ENCODE data around the gene MTA3. TPM values are rescaled to one million over a fixed set of nuclear protein-coding genes. Genes with fewer than 3 reads are reported as not detected.

Gene MTA3
- total and polyA plus RNA-seq, 2 donors (not counting 1 experiment from before 2014, with no cell fraction given), result 13.4 to 33.2 TPM

DNA sequence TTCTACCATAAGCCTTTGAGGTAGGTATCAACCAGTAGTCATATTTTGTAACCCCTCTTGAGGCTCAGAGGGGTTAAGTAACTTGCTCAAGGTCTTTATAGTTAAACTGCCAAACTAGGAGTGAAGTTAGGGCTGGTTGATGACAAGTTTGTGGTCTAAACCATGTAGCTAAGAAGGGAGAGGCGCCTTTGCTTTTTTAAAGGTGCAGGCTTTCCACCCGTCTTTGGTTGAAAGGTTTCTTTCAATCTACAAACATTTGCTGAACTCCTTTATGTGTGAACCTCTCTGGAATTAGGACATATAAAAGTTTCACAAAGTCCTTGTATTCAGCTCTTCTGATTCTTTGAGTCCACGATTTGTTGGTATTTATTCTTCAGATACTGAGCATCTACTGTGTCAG is 2.4 kb upstream of the MTA3 start:
- H3K4me1 Mint-ChIP-seq, result peaks cover 32% of the 10 kb centered on the region
- no peaks in the 10 kb centered on the region for H3K79me2 ChIP-seq (ENCODE audit: control insufficient read depth, insufficient read depth, low read length)
- WGBS (ENCODE audit: insufficient coverage), result 80% methylated on average over 1 of the region's 3 CpGs
- H3K27me3 ChIP-seq (replicated peaks in 1 of 4; ENCODE audit: control extremely low read depth in 1 of 4, control insufficient read depth in 3 of 4, insufficient read depth in 4 of 4, low read length in 3 of 4), result no peaks in the 10 kb centered on the region
- no peaks in the 10 kb centered on the region for H4K20me1 ChIP-seq (ENCODE audit: control insufficient read depth, insufficient read depth, low read length, poor library complexity, severe bottlenecking)
- no peaks in the 10 kb centered on the region for H3K36me3 ChIP-seq (replicated peaks in 1 of 2; ENCODE audit: control extremely low read depth in 1 of 2, control insufficient read depth in 1 of 2, extremely low read depth in 1 of 2, insufficient read depth in 2 of 2, low read length in 1 of 2)
- no peak overlapping the region for H3K4me3 ChIP-seq (ENCODE audit: control extremely low read depth in 1 of 5, extremely low read depth in 1 of 5, insufficient read depth in 1 of 5, low read depth in 2 of 5, low read length in 4 of 5)
- peak overlapping the region in 1 of 2 donors; percentile 4 for H3K27ac ChIP-seq (ENCODE audit: low read length in 2 of 2)
- H3K4me2 ChIP-seq (replicated peaks; ENCODE audit: low read depth, low read length, poor library complexity, severe bottlenecking), result no peak overlapping the region
- no peaks in the 10 kb centered on the region for H3K9me3 ChIP-seq (ENCODE audit: control extremely low read depth in 1 of 3, control insufficient read depth in 2 of 3, insufficient read depth in 1 of 3, low read length in 2 of 3)
- POLR2A ChIA-PET, result interaction anchor here (0.5 kb wide), 1 partner anchor 603 kb away, joined by 13 read pairs; no protein-coding TSS in a partner anchor
- no peak overlapping the region for H3K9ac ChIP-seq (ENCODE audit: low read length)
- CTCF ChIA-PET, result interaction anchor here (1.1 to 1.4 kb wide), 2 partner anchors 36 to 244 kb away, joined by 3 read pairs; no protein-coding TSS in a partner anchor
- ATAC-seq (ENCODE audit: low read depth) (no peak), DNase-seq (no peak)
- intact Hi-C loops (cut with micrococcal nuclease), result loop anchor here (5.0 kb wide), 3 partner anchors 36 to 464 kb away; no protein-coding TSS in a partner anchor
- TF ChIP-seq, protein P1, sequence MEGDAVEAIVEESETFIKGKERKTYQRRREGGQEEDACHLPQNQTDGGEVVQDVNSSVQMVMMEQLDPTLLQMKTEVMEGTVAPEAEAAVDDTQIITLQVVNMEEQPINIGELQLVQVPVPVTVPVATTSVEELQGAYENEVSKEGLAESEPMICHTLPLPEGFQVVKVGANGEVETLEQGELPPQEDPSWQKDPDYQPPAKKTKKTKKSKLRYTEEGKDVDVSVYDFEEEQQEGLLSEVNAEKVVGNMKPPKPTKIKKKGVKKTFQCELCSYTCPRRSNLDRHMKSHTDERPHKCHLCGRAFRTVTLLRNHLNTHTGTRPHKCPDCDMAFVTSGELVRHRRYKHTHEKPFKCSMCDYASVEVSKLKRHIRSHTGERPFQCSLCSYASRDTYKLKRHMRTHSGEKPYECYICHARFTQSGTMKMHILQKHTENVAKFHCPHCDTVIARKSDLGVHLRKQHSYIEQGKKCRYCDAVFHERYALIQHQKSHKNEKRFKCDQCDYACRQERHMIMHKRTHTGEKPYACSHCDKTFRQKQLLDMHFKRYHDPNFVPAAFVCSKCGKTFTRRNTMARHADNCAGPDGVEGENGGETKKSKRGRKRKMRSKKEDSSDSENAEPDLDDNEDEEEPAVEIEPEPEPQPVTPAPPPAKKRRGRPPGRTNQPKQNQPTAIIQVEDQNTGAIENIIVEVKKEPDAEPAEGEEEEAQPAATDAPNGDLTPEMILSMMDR (IDR thresholded peaks at IDR 0.05), result no peak
- no peak for TF ChIP-seq EZH2 (IDR thresholded peaks at IDR 0.05; ENCODE audit: borderline replicate concordance, insufficient read depth, low read depth, low read length, poor library complexity, severe bottlenecking)
- H3K4me1 ChIP-seq (ENCODE audit: control insufficient read depth in 2 of 2, insufficient read depth in 2 of 2, low read length in 2 of 2), result peaks cover 21 to 26% of the 10 kb centered on the region in 2 donors
- H3K27ac Mint-ChIP-seq, result no peak overlapping the region
- H3K4me3 Mint-ChIP-seq, result no peak overlapping the region
- H3K27me3 Mint-ChIP-seq, result no peaks in the 10 kb centered on the region
- no peaks in the 10 kb centered on the region for H3K9me3 Mint-ChIP-seq (ENCODE audit: insufficient read depth)
- no peak overlapping the region for H2AFZ ChIP-seq (ENCODE audit: insufficient read depth, low read depth, low read length, poor library complexity, severe bottlenecking)

DNA sequence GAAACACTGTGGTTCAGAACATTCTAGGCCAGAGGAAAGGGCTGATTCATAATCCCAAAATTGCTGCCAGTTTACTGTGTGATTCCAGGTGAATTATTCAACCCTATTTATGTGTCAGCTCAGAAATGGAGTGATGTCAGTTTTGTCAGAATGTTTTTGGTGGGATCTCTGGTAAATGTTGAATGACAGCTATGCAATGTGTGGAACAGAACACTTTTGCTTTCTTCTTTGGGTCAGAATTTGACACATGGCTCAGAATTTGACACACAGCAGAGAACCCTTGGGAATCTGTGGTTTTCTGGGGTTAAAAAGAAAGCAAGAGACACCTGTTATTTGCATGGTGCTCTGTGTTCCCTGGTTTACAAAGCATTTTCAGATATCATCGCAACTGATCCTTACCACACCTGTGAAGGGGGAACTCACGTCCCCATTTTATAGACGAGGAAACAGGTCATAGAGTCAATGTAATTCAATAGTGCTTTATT is 1.6 kb upstream of the MTA3 start:
- DNase-seq (peak; percentile 47), ATAC-seq (ENCODE audit: low read depth) (peak; percentile 31)
- Histone ChIP-seq H3K27me3 (replicated peaks in 1 of 4; ENCODE audit: control extremely low read depth in 1 of 4, control insufficient read depth in 3 of 4, insufficient read depth in 4 of 4, low read length in 3 of 4) (no peaks in the 10 kb centered on the region), H3K27ac (ENCODE audit: low read length in 2 of 2) (peak overlapping the region in 1 of 2 donors; percentile 20), H3K4me3 (ENCODE audit: control extremely low read depth in 1 of 5, extremely low read depth in 1 of 5, insufficient read depth in 1 of 5, low read depth in 2 of 5, low read length in 4 of 5) (no peak overlapping the region), H3K4me2 (replicated peaks; ENCODE audit: low read depth, low read length, poor library complexity, severe bottlenecking) (peak overlapping the region; percentile 14), H3K9ac (ENCODE audit: low read length) (no peak overlapping the region), H4K20me1 (ENCODE audit: control insufficient read depth, insufficient read depth, low read length, poor library complexity, severe bottlenecking) (no peaks in the 10 kb centered on the region), H3K4me1 (ENCODE audit: control insufficient read depth in 2 of 2, insufficient read depth in 2 of 2, low read length in 2 of 2) (peaks cover 21 to 26% of the 10 kb centered on the region in 2 donors), H3K36me3 (replicated peaks in 1 of 2; ENCODE audit: control extremely low read depth in 1 of 2, control insufficient read depth in 1 of 2, extremely low read depth in 1 of 2, insufficient read depth in 2 of 2, low read length in 1 of 2) (no peaks in the 10 kb centered on the region), H3K9me3 (ENCODE audit: control extremely low read depth in 1 of 3, control insufficient read depth in 2 of 3, insufficient read depth in 1 of 3, low read length in 2 of 3) (no peaks in the 10 kb centered on the region), H3K79me2 (ENCODE audit: control insufficient read depth, insufficient read depth, low read length) (no peaks in the 10 kb centered on the region), H2AFZ (ENCODE audit: insufficient read depth, low read depth, low read length, poor library complexity, severe bottlenecking) (peak overlapping the region; percentile 65)
- Mint-ChIP-seq H3K4me1 (peaks cover 29% of the 10 kb centered on the region), H3K4me3 (peak overlapping the region; percentile 35), H3K9me3 (ENCODE audit: insufficient read depth) (no peaks in the 10 kb centered on the region), H3K27ac (peak overlapping the region; percentile 89), H3K27me3 (no peaks in the 10 kb centered on the region)
- no CpG with 5 or more reads among the region's 3 CpGs for WGBS (ENCODE audit: insufficient coverage)
- intact Hi-C loops (cut with micrococcal nuclease), result loop anchor here (5.0 kb wide), 3 partner anchors 35 to 465 kb away; no protein-coding TSS in a partner anchor
- ChIA-PET CTCF (interaction anchor here (0.7 to 1.8 kb wide), 5 partner anchors 21 to 243 kb away, joined by 3 to 7 read pairs (median 3); no protein-coding TSS in a partner anchor), POLR2A (interaction anchor here (0.5 kb wide), 1 partner anchor 602 kb away, joined by 13 read pairs; no protein-coding TSS in a partner anchor)
- TF ChIP-seq, protein P1 (IDR thresholded peaks at IDR 0.05), result no peak
- no peak for TF ChIP-seq EZH2 (IDR thresholded peaks at IDR 0.05; ENCODE audit: borderline replicate concordance, insufficient read depth, low read depth, low read length, poor library complexity, severe bottlenecking)

All from B cell (primary cell).